B cell (primary cell): Measurements from ENCODE around the gene WBP2. TPM values are rescaled to one million over a fixed set of nuclear protein-coding genes. Genes with fewer than 3 reads are reported as not detected.

Experiments
- ATAC-seq: fragments of 200-7000 bp; cut with Tn5 transposase; one replicate; pipeline ENCODE4 v1.10.0; 2021; ENCODE audit warnings: low read depth, mild to moderate bottlenecking, moderate number of reproducible peaks, moderate library complexity
- CTCF ChIA-PET: fragments of 350-600 bp; sonication (Branson Sonifier 250); formaldehyde crosslinking; loops from one replicate; lab custom pipeline; 2021; ENCODE audit warnings: antibody characterized with exemption, inconsistent platforms; lab: Charles Lee
- POLR2A ChIA-PET: fragments of 350-600 bp; sonication (Branson Sonifier 250); formaldehyde crosslinking; loops from one replicate; lab custom pipeline; 2021; ENCODE audit warnings: antibody characterized with exemption; lab: Charles Lee
- DNase-seq: peaks from one replicate; pipeline ENCODE4 v3.0.0; 2013
- H2AFZ ChIP-seq: 2 replicates; pipeline ENCODE4 v1.6.1; 2012; ENCODE audit warnings: mild to moderate bottlenecking, low read depth, low read length; ENCODE audit not compliant: insufficient read depth, poor library complexity, severe bottlenecking
- H3K27ac ChIP-seq, 2 donors: 1 replicate in 1 of 2; 2 replicates in 1 of 2; pipeline ENCODE4 v1.5.1; 2012 to 2013; ENCODE audit warnings: low read length in 2 of 2, mild to moderate bottlenecking in 2 of 2, moderate library complexity in 1 of 2
- H3K27me3 ChIP-seq, 4 experiments: fragments of 200-600 bp in 1 of 4; sonication (generic) in 1 of 4; replicated peaks in 1 of 4; 1 replicate in 2 of 4; 2 replicates in 2 of 4; pipeline versions ENCODE4 v1.6.1 to v1.7.0; 2013 to 2016; ENCODE audit warnings: low read length in 3 of 4, mild to moderate bottlenecking in 2 of 4, mixed read lengths in 1 of 4, moderate library complexity in 1 of 4; ENCODE audit not compliant: insufficient read depth in 4 of 4, control insufficient read depth in 3 of 4; ENCODE audit errors: control extremely low read depth in 1 of 4
- H3K36me3 ChIP-seq, 2 experiments: replicated peaks in 1 of 2; 1 replicate in 1 of 2; 2 replicates in 1 of 2; pipeline versions ENCODE4 v1.6.1 to v1.7.1; 2013; ENCODE audit warnings: low read length in 1 of 2; ENCODE audit not compliant: insufficient read depth in 2 of 2, control insufficient read depth in 1 of 2; ENCODE audit errors: control extremely low read depth in 1 of 2, extremely low read depth in 1 of 2
- H3K4me1 ChIP-seq, 2 donors: fragments of 200-600 bp in 1 of 2; sonication (generic) in 1 of 2; 1 replicate in 1 of 2; 2 replicates in 1 of 2; pipeline versions ENCODE4 v1.5.1 to v1.6.1; 2013 to 2017; ENCODE audit warnings: low read length in 2 of 2; ENCODE audit not compliant: control insufficient read depth in 2 of 2, insufficient read depth in 2 of 2
- H3K4me2 ChIP-seq: replicated peaks from 2 replicates; pipeline ENCODE3; 2012; ENCODE audit warnings: mild to moderate bottlenecking, low read depth, low read length; ENCODE audit not compliant: poor library complexity, severe bottlenecking
- H3K4me3 ChIP-seq, 5 experiments: fragments of 200-600 bp in 1 of 5; sonication (generic) in 1 of 5; 1 replicate in 3 of 5; 2 replicates in 2 of 5; pipeline versions ENCODE4 v1.5.1 to v1.7.0; 2011 to 2016; ENCODE audit warnings: low read length in 4 of 5, mild to moderate bottlenecking in 4 of 5, low read depth in 2 of 5, control low read depth in 1 of 5, moderate library complexity in 1 of 5; ENCODE audit not compliant: insufficient read depth in 1 of 5; ENCODE audit errors: control extremely low read depth in 1 of 5, extremely low read depth in 1 of 5
- H3K79me2 ChIP-seq: fragments of 200-600 bp; sonication (generic); one replicate; pipeline ENCODE4 v1.6.0; 2016; ENCODE audit warnings: low read length; ENCODE audit not compliant: control insufficient read depth, insufficient read depth
- H3K9ac ChIP-seq: fragments of 200-600 bp; sonication (generic); 2 replicates; pipeline ENCODE4 v1.6.1; 2017; ENCODE audit warnings: mild to moderate bottlenecking, low read length, moderate library complexity
- H3K9me3 ChIP-seq, 3 donors: one replicate each; pipeline versions ENCODE4 v1.6.1 to v1.7.1; 2013; ENCODE audit warnings: low read length in 2 of 3; ENCODE audit not compliant: control insufficient read depth in 2 of 3, insufficient read depth in 1 of 3; ENCODE audit errors: control extremely low read depth in 1 of 3
- H4K20me1 ChIP-seq: 2 replicates; pipeline ENCODE4 v1.6.0; 2012; ENCODE audit warnings: mild to moderate bottlenecking, low read length; ENCODE audit not compliant: insufficient read depth, control insufficient read depth, poor library complexity, severe bottlenecking
- H3K27ac Mint-ChIP-seq: one replicate; pipeline ENCODE4 v1.8.0; 2021; ENCODE audit warnings: mixed read lengths
- H3K27me3 Mint-ChIP-seq: one replicate; pipeline ENCODE4 v1.8.0; 2021; ENCODE audit warnings: mixed read lengths
- H3K4me1 Mint-ChIP-seq: one replicate; pipeline ENCODE4 v1.8.0; 2021; ENCODE audit warnings: mixed read lengths
- H3K4me3 Mint-ChIP-seq: one replicate; pipeline ENCODE4 v1.8.0; 2021; ENCODE audit warnings: mixed read lengths
- H3K9me3 Mint-ChIP-seq: one replicate; pipeline ENCODE4 v1.8.0; 2022; ENCODE audit warnings: mixed read lengths; ENCODE audit not compliant: insufficient read depth
- CTCF ChIP-seq: fragments of 200-600 bp; IDR thresholded peaks from one replicate; pipeline ENCODE4 v1.8.0; 2022; ENCODE audit warnings: antibody characterized with exemption, mild to moderate bottlenecking
- EZH2 ChIP-seq: IDR thresholded peaks from 2 replicates; pipeline ENCODE4 v1.6.1; 2012; ENCODE audit warnings: borderline replicate concordance, low read depth, mild to moderate bottlenecking, moderate library complexity, low read length; ENCODE audit not compliant: insufficient read depth, poor library complexity, severe bottlenecking
- WGBS: methylation state at CpG from one replicate; pipeline ENCODE4 v1.1.5; 2013; ENCODE audit warnings: missing lambda C conversion rate; ENCODE audit not compliant: insufficient coverage; 5-methylcytosine and 5-hydroxymethylcytosine counted together
- intact Hi-C: fragments of 100-400 bp; cut with micrococcal nuclease; formaldehyde crosslinking; loops from one replicate; pipeline ENCODE4 v1.10.0; 2022
- polyA plus RNA-seq: library from polyadenylated mRNA; depleted of rRNA; stranded (reverse); fragments of >200 nt; gene quantifications from 2 replicates; pipeline ENCODE4 v1.2.3, GENCODE V29; 2012
- total RNA-seq, 2 donors: library from RNA; stranded (reverse); fragments of 120-200 nt in 1 of 2; gene quantifications; 1 replicate in 1 of 2; 2 replicates in 1 of 2; pipeline versions ENCODE4 v1.2.3 to v1.2.4, GENCODE V29; 2013 to 2022

The WBP2 gene
- total and polyA plus RNA-seq, 2 donors (not counting 1 experiment from before 2014, with no cell fraction given): 88.6 to 140 TPM

GRCh38 chr17:75824666-75825065 is 30.5 kb downstream of the WBP2 start:
- no peaks in the 10 kb centered on the region for H3K79me2 ChIP-seq
- DNase-seq: no peak
- ChIA-PET POLR2A (no interaction called here), CTCF (interaction anchor here (0.8 to 6.8 kb wide), 5 partner anchors 16 to 181 kb away, joined by 4 to 83 read pairs (median 5); partner anchors contain the start of gene GALK1)
- intact Hi-C loops: no loop called here
- peaks cover 8 to 19% of the 10 kb centered on the region in 2 donors for H3K4me1 ChIP-seq
- no peak overlapping the region for H3K4me3 ChIP-seq
- peaks cover 0 to 56% of the 10 kb centered on the region in 2 experiments for H3K36me3 ChIP-seq
- ATAC-seq: no peak
- no peaks in the 10 kb centered on the region for H3K9me3 Mint-ChIP-seq
- no peak for TF ChIP-seq EZH2
- TF ChIP-seq CTCF: no peak
- H3K4me2 ChIP-seq: no peak overlapping the region
- H3K4me1 Mint-ChIP-seq: peaks cover 24% of the 10 kb centered on the region
- no peak overlapping the region for H2AFZ ChIP-seq
- no CpG with 5 or more reads among the region's 2 CpGs for WGBS
- H3K9me3 ChIP-seq: no peaks in the 10 kb centered on the region
- H3K27ac Mint-ChIP-seq: no peak overlapping the region
- no peak overlapping the region for H3K4me3 Mint-ChIP-seq
- H4K20me1 ChIP-seq: no peaks in the 10 kb centered on the region
- H3K9ac ChIP-seq: no peak overlapping the region
- no peaks in the 10 kb centered on the region for H3K27me3 ChIP-seq
- H3K27ac ChIP-seq: no peak overlapping the region
- H3K27me3 Mint-ChIP-seq: no peaks in the 10 kb centered on the region

GRCh38 chr17:75824050-75824552 is 31.0 kb downstream of the WBP2 start:
- Histone ChIP-seq H3K79me2 (no peaks in the 10 kb centered on the region), H3K4me1 (peaks cover 8 to 19% of the 10 kb centered on the region in 2 donors), H3K4me3 (no peak overlapping the region), H4K20me1 (no peaks in the 10 kb centered on the region), H3K9ac (no peak overlapping the region), H3K9me3 (no peaks in the 10 kb centered on the region), H3K27me3 (no peaks in the 10 kb centered on the region), H3K4me2 (no peak overlapping the region), H2AFZ (no peak overlapping the region), H3K36me3 (peaks cover 0 to 62% of the 10 kb centered on the region in 2 experiments), H3K27ac (no peak overlapping the region)
- Mint-ChIP-seq H3K4me3 (no peak overlapping the region), H3K4me1 (peaks cover 24% of the 10 kb centered on the region), H3K9me3 (no peaks in the 10 kb centered on the region), H3K27me3 (no peaks in the 10 kb centered on the region), H3K27ac (no peak overlapping the region)
- WGBS: 98% methylated on average over 10 of the region's 13 CpGs
- no peak for TF ChIP-seq CTCF
- TF ChIP-seq EZH2: no peak
- POLR2A ChIA-PET: interaction anchor here (1.2 kb wide), 1 partner anchor 47 kb away, joined by 4 read pairs; no protein-coding TSS in a partner anchor
- CTCF ChIA-PET: interaction anchor here (4.6 kb wide), 1 partner anchor 60 kb away, joined by 63 read pairs; the partner anchor contains the start of gene GALK1
- intact Hi-C loops: no loop called here
- DNase-seq (no peak), ATAC-seq (no peak)
